ENCODE data around the gene FAM227B.

GRCh38 chr15:49327927-49328326 lies 292.7 kb downstream of the FAM227B start:
- TF ChIP-seq CTCF (IDR thresholded peaks at IDR 0.05) (no peak), EZH2phosphoT487 (IDR thresholded peaks at IDR 0.05) (no peak), EZH2 (IDR thresholded peaks at IDR 0.05) (no peak)
